ENCODE data around the gene MUC12.

The MUC12 gene

GRCh38 chr7:101021703-101022102, 52.3 kb downstream of the MUC12 start:
- no peak for DNase-seq (ENCODE audit: low read depth in 1 of 2, low spot score in 1 of 2)
- Histone ChIP-seq H3K27me3 (ENCODE audit: insufficient read depth, poor library complexity, severe bottlenecking) (peaks cover 2% of the 10 kb centered on the region), H3K4me3 (replicated peaks; ENCODE audit: insufficient read depth, low read length) (no peak overlapping the region), H3K27ac (replicated peaks) (no peak overlapping the region)
- TF ChIP-seq SPI1 (IDR thresholded peaks at IDR 0.05; ENCODE audit: borderline replicate concordance, low read depth) (no peak), REST (IDR thresholded peaks at IDR 0.05; ENCODE audit: insufficient replicate concordance, low read depth) (no peak), GABPA (IDR thresholded peaks at IDR 0.05; ENCODE audit: low read depth) (no peak), CTCF (IDR thresholded peaks at IDR 0.05; ENCODE audit: insufficient read depth, low read length) (no peak), POLR2AphosphoS5 (IDR thresholded peaks at IDR 0.05; ENCODE audit: low read depth) (no peak)

- Histone ChIP-seq H3K4me3 (replicated peaks; ENCODE audit: insufficient read depth, low read length) (no peak overlapping the region), H3K27me3 (ENCODE audit: insufficient read depth, poor library complexity, severe bottlenecking) (no peaks in the 10 kb centered on the region), H3K27ac (replicated peaks) (no peak overlapping the region)
- DNase-seq (ENCODE audit: low read depth in 1 of 2, low spot score in 1 of 2) = no peak
- TF ChIP-seq SPI1 (IDR thresholded peaks at IDR 0.05; ENCODE audit: borderline replicate concordance, low read depth) (no peak), POLR2AphosphoS5 (IDR thresholded peaks at IDR 0.05; ENCODE audit: low read depth) (no peak), CTCF (IDR thresholded peaks at IDR 0.05; ENCODE audit: insufficient read depth, low read length) (no peak), GABPA (IDR thresholded peaks at IDR 0.05; ENCODE audit: low read depth) (no peak), REST (IDR thresholded peaks at IDR 0.05; ENCODE audit: insufficient replicate concordance, low read depth) (no peak)
These were observed 54.5 kb downstream of the MUC12 start for GRCh38 chr7:101023839-101024238.

DNA sequence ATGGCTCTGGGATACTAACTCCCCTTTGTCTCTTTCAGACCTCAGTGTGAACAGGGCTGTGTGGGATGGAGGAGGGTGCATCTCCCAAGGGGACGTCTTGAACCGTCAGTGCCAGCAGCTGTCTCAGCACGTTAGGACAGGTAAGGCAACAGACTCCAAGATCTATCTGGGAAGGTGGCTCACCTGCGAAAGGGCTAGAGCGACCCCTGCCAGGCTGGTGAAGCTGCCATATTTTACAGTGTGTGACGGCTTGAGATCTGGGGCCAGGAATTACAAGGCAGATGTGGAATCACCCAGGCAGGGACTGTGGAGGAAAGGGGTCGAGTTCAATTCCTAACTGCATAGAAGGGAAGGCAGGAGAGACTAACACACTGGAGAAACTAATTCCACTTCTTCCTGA, 61.7 kb downstream of the MUC12 start:
- H3K27ac ChIP-seq (replicated peaks) = no peak overlapping the region
- TF ChIP-seq CTCF (IDR thresholded peaks at IDR 0.05; ENCODE audit: insufficient read depth, low read length) = no peak
- TF ChIP-seq POLR2AphosphoS5 (IDR thresholded peaks at IDR 0.05; ENCODE audit: low read depth) = no peak
- no peak for TF ChIP-seq GABPA (IDR thresholded peaks at IDR 0.05; ENCODE audit: low read depth)
- no peak for TF ChIP-seq REST (IDR thresholded peaks at IDR 0.05; ENCODE audit: insufficient replicate concordance, low read depth)
- TF ChIP-seq SPI1 (IDR thresholded peaks at IDR 0.05; ENCODE audit: borderline replicate concordance, low read depth) = no peak
- H3K4me3 ChIP-seq (replicated peaks; ENCODE audit: insufficient read depth, low read length) = no peak overlapping the region
- H3K27me3 ChIP-seq (ENCODE audit: insufficient read depth, poor library complexity, severe bottlenecking) = no peaks in the 10 kb centered on the region
- DNase-seq (ENCODE audit: low read depth in 1 of 2, low spot score in 1 of 2) = no peak

All from HL-60 (cell line).